Cardiac fibroblast (primary cell): ENCODE data around the gene OTOG.

ENCODE experiments used
- DNase-seq, 2 donors: peaks; one replicate each; pipeline versions ENCODE4 v3.0.0 to v3.0.0-alpha.2; 2010; ENCODE audit warnings: low read depth in 2 of 2
- H3K4me3 ChIP-seq, 2 donors: replicated peaks in 1 of 2; 1 replicate in 1 of 2; 2 replicates in 1 of 2; pipeline ENCODE4 v1.5.1; 2011; ENCODE audit warnings: low read depth in 2 of 2, low read length in 2 of 2, mild to moderate bottlenecking in 2 of 2, moderate library complexity in 1 of 2
- TF ChIP-seq, protein P1 (sequence below): IDR thresholded peaks from one replicate; pipeline ENCODE4 v1.5.1; 2011; ENCODE audit warnings: low read depth, mild to moderate bottlenecking, low read length, inconsistent platforms

OTOG gene

DNA sequence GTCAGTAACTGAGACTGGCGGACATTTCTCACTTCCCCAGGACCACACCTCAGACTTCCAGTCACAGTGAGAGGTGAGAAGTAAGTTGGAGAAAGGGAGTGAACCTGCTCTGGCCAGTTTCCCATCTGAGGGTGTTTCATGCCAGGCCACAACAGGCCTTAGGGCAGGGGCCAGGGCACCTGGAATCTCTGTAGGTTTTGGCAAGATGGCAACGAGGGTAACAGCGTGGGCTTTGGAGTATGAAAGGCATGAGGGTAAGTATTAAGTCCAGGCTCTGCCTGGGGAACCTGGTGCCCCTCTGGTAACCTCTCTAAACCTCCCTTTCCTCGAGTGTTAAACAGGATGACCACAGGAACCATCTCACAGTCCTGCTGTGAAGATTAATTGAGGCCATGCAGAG lies 41.9 kb upstream of the OTOG start:
- no peak for DNase-seq
- TF ChIP-seq, protein P1, sequence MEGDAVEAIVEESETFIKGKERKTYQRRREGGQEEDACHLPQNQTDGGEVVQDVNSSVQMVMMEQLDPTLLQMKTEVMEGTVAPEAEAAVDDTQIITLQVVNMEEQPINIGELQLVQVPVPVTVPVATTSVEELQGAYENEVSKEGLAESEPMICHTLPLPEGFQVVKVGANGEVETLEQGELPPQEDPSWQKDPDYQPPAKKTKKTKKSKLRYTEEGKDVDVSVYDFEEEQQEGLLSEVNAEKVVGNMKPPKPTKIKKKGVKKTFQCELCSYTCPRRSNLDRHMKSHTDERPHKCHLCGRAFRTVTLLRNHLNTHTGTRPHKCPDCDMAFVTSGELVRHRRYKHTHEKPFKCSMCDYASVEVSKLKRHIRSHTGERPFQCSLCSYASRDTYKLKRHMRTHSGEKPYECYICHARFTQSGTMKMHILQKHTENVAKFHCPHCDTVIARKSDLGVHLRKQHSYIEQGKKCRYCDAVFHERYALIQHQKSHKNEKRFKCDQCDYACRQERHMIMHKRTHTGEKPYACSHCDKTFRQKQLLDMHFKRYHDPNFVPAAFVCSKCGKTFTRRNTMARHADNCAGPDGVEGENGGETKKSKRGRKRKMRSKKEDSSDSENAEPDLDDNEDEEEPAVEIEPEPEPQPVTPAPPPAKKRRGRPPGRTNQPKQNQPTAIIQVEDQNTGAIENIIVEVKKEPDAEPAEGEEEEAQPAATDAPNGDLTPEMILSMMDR, result no peak

DNA sequence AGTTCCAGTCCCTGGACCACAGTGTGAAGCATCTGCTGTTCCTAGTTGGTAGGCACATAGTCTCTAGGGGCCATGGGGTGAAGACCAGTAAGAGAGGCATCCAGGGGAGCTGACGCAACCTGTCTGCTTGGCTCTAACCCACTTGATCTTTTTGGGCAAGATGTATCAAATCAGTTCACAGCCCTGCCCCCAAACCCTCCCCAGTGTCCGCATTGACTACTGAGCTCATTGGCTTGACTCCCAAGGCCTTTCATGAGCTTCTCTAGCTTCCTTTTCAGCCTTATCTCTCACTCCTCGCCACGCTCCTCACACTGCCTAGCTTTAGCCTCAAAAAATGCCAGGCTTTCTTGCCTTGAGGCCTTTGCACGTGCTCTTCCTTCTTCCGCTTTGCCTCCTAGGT lies 40.7 kb upstream of the OTOG start:
- no peak overlapping the region for H3K4me3 ChIP-seq
- TF ChIP-seq, protein P1, result no peak
- no peak for DNase-seq

More for the DNA sequence above, 41.9 kb upstream of the OTOG start:
- H3K4me3 ChIP-seq, result no peak overlapping the region

- H3K4me3 ChIP-seq, result no peak overlapping the region
- TF ChIP-seq, protein P1, result no peak
- DNase-seq, result no peak
Observed at GRCh38 chr11:17506942-17507341, 40.1 kb upstream of the OTOG start.

GRCh38 chr11:17507773-17508172 lies 39.3 kb upstream of the OTOG start:
- H3K4me3 ChIP-seq, result no peak overlapping the region
- TF ChIP-seq, protein P1, result no peak
- no peak for DNase-seq

- DNase-seq, result peak; percentile 6 to 33
- TF ChIP-seq, protein P1, result no peak
- H3K4me3 ChIP-seq, result no peak overlapping the region
Observed at GRCh38 chr11:17508306-17508705, 38.8 kb upstream of the OTOG start.

DNA sequence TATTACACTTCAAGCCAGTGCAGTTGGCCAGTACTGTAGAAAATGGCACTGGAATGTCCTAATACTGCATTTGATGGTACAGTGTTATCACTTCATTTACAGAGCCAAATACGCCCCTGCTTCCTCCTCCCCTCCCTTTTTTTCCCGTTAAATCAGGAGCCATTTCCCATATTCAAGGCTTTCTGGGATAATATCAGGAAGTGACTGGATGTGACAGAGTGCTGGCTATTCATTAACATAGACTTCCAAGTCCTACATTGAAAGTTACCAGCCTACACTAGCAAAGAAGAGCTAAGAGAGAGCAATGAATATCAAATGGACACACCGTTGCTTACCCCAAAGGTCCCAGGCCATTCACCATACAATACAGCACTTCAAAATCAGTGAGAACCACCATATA lies 38.3 kb upstream of the OTOG start:
- H3K4me3 ChIP-seq, result no peak overlapping the region
- TF ChIP-seq, protein P1, result no peak
- DNase-seq, result no peak

- H3K4me3 ChIP-seq, result no peak overlapping the region
- TF ChIP-seq, protein P1, result no peak
- DNase-seq, result no peak
Observed at GRCh38 chr11:17510507-17511206, 36.4 kb upstream of the OTOG start.
